HCT116 (cell line): ENCODE data around the gene CMIP. TPM values are rescaled to one million over a fixed set of nuclear protein-coding genes. Genes with fewer than 3 reads are reported as not detected.

Experiments used
- ATAC-seq: fragments of 200-7000 bp; cut with Tn5 transposase; 2 replicates; pipeline ENCODE4 v1.9.1; 2020; ENCODE audit warnings: mild to moderate bottlenecking, moderate library complexity
- BruUV-seq: library from RNA; stranded (reverse); fragments of 400-500 nt; replicated peaks from 2 replicates; lab custom pipeline; 2021; lab: Mats Ljungman, UMichigan
- CTCF ChIA-PET: fragments of 300-600 bp; sonication (Branson Sonifier 250); formaldehyde crosslinking; loops from one replicate; lab custom pipeline; 2021; ENCODE audit warnings: antibody characterized with exemption; lab: Charles Lee
- POLR2A ChIA-PET: fragments of 300-600, 350-600 bp; sonication (Branson Sonifier 250); formaldehyde crosslinking; loops from one replicate; lab custom pipeline; 2021; ENCODE audit warnings: antibody characterized with exemption; lab: Charles Lee
- RAD21 ChIA-PET, 2 experiments: fragments of 300-600 bp; sonication (Branson Sonifier 250); formaldehyde crosslinking; loops; one replicate each; lab custom pipeline; 2023; ENCODE audit warnings: low total read pairs in 2 of 2; ENCODE audit not compliant: uncharacterized antibody in 2 of 2, unreplicated experiment in 2 of 2, low non-redundant PET in 1 of 2; lab: Charles Lee
- DNase-seq: peaks from one replicate; pipeline ENCODE4 v3.0.0-alpha.2; 2010; ENCODE audit warnings: low read depth, low spot score
- H2AFZ ChIP-seq: fragments of 200-600 bp; shearing (Covaris generic), sonication (generic); 2 replicates; pipeline ENCODE4 v1.6.1; 2017; ENCODE audit warnings: low read depth, mixed run types, mixed read lengths, antibody characterized with exemption, low read length; ENCODE audit not compliant: poor library complexity, severe bottlenecking
- H3K27ac ChIP-seq: 2 replicates; pipeline ENCODE4 v1.5.1; 2012; ENCODE audit warnings: low read depth, low read length
- H3K27me3 ChIP-seq: fragments of 200-600 bp; sonication (generic); 2 replicates; pipeline ENCODE4 v1.6.1; 2016; ENCODE audit warnings: mixed run types, low read length, mixed read lengths; ENCODE audit not compliant: insufficient read depth
- H3K36me3 ChIP-seq, 2 experiments: fragments of 200-500 bp in 1 of 2; fragments of 200-600 bp in 1 of 2; sonication (Bioruptor generic) in 1 of 2; sonication (generic) in 1 of 2; 2 replicates each; pipeline versions ENCODE4 v1.5.1 to v1.6.1; 2014 to 2016; ENCODE audit warnings: low read length in 2 of 2, inconsistent platforms in 1 of 2, mixed read lengths in 1 of 2, mixed run types in 1 of 2; ENCODE audit not compliant: insufficient read depth in 2 of 2, control insufficient read depth in 1 of 2
- H3K4me1 ChIP-seq, 2 experiments: fragments of 200-600 bp in 1 of 2; sonication (generic) in 1 of 2; 2 replicates each; pipeline versions ENCODE4 v1.5.1 to v1.6.1; 2012 to 2017; ENCODE audit warnings: low read length in 2 of 2, inconsistent platforms in 1 of 2, mild to moderate bottlenecking in 1 of 2, mixed read lengths in 1 of 2, mixed run types in 1 of 2, moderate library complexity in 1 of 2; ENCODE audit not compliant: insufficient read depth in 2 of 2, control insufficient read depth in 1 of 2
- H3K4me2 ChIP-seq: fragments of 200-600 bp; sonication (generic); 2 replicates; pipeline ENCODE4 v1.6.1; 2017; ENCODE audit warnings: mixed run types, low read length, mixed read lengths
- H3K4me3 ChIP-seq, 2 experiments: fragments of 200-600 bp in 1 of 2; sonication (generic) in 1 of 2; replicated peaks in 1 of 2; 2 replicates each; pipeline ENCODE4 v1.5.1; 2011 to 2016; ENCODE audit warnings: low read length in 2 of 2, control low read depth in 1 of 2, low read depth in 1 of 2, mild to moderate bottlenecking in 1 of 2, mixed read lengths in 1 of 2, mixed run types in 1 of 2
- H3K79me2 ChIP-seq: fragments of 200-600 bp; sonication (generic); 2 replicates; pipeline ENCODE4 v1.6.1; 2017; ENCODE audit warnings: mild to moderate bottlenecking, mixed run types, low read length, moderate library complexity, mixed read lengths; ENCODE audit not compliant: insufficient read depth
- H3K9ac ChIP-seq: fragments of 200-600 bp; sonication (generic); 2 replicates; pipeline ENCODE4 v1.6.1; 2016; ENCODE audit warnings: low read length, mixed read lengths
- H3K9me2 ChIP-seq: fragments of 200-600 bp; sonication (generic), shearing (Covaris generic); 2 replicates; pipeline ENCODE4 v1.6.1; 2017; ENCODE audit warnings: mixed run types, mild to moderate bottlenecking, moderate library complexity; ENCODE audit not compliant: insufficient read depth
- H3K9me3 ChIP-seq, 2 experiments: fragments of 200-500 bp in 1 of 2; fragments of 200-600 bp in 1 of 2; sonication (Bioruptor generic) in 1 of 2; sonication (generic) in 1 of 2; 2 replicates each; pipeline ENCODE4 v1.6.1; 2014 to 2017; ENCODE audit warnings: low read length in 2 of 2, mixed read lengths in 2 of 2, inconsistent platforms in 1 of 2, low read depth in 1 of 2, mild to moderate bottlenecking in 1 of 2, mixed run types in 1 of 2, moderate library complexity in 1 of 2; ENCODE audit not compliant: control insufficient read depth in 1 of 2, insufficient read depth in 1 of 2
- H4K20me1 ChIP-seq: fragments of 200-600 bp; sonication (generic), shearing (Covaris generic); 2 replicates; pipeline ENCODE4 v1.6.1; 2017; ENCODE audit warnings: mixed run types, mild to moderate bottlenecking, moderate library complexity; ENCODE audit not compliant: insufficient read depth
- CBX3 ChIP-seq: IDR thresholded peaks from 2 replicates; pipeline ENCODE4 v1.6.1; 2012; ENCODE audit warnings: low read depth
- EGR1 ChIP-seq: IDR thresholded peaks from 2 replicates; pipeline ENCODE4 v1.6.1; 2012; ENCODE audit warnings: low read depth
- ELF1 ChIP-seq: IDR thresholded peaks from 2 replicates; pipeline ENCODE4 v1.6.1; 2012; ENCODE audit warnings: low read depth, borderline replicate concordance
- EZH2 ChIP-seq: fragments of 200-600 bp; sonication (generic); IDR thresholded peaks from 2 replicates; pipeline ENCODE4 v1.6.1; 2017; ENCODE audit warnings: antibody characterized with exemption, mixed run types
- EZH2phosphoT487 ChIP-seq: fragments of 200-600 bp; IDR thresholded peaks from 2 replicates; pipeline ENCODE4 v1.6.1; 2018; ENCODE audit warnings: antibody characterized with exemption, borderline replicate concordance
- FOSL1 ChIP-seq: IDR thresholded peaks from 2 replicates; pipeline ENCODE4 v1.6.1; 2012; ENCODE audit warnings: low read depth
- JUND ChIP-seq: IDR thresholded peaks from 2 replicates; pipeline ENCODE4 v1.6.1; 2012
- POLR2A ChIP-seq: IDR thresholded peaks from 2 replicates; pipeline ENCODE4 v1.7.0; 2011; ENCODE audit warnings: borderline replicate concordance; ENCODE audit not compliant: insufficient read depth, insufficient read length; ENCODE audit errors: extremely low read depth
- RAD21 ChIP-seq: IDR thresholded peaks from 2 replicates; pipeline ENCODE4 v1.6.1; 2012; ENCODE audit warnings: low read depth, mild to moderate bottlenecking
- SIN3A ChIP-seq: IDR thresholded peaks from 2 replicates; pipeline ENCODE4 v1.6.1; 2012; ENCODE audit warnings: low read depth
- SP1 ChIP-seq: IDR thresholded peaks from 2 replicates; pipeline ENCODE4 v1.6.1; 2012; ENCODE audit warnings: low read depth
- TCF7L2 ChIP-seq: IDR thresholded peaks from 2 replicates; pipeline ENCODE4 v1.7.0; 2011; ENCODE audit warnings: borderline replicate concordance, inconsistent platforms; ENCODE audit not compliant: insufficient read depth, insufficient read length; ENCODE audit errors: extremely low read depth
- YY1 ChIP-seq: IDR thresholded peaks from 2 replicates; pipeline ENCODE4 v1.6.1; 2011; ENCODE audit warnings: low read length, low read depth, moderate library complexity, mild to moderate bottlenecking; ENCODE audit not compliant: insufficient replicate concordance; ENCODE audit errors: extremely low read depth
- ZNF274 ChIP-seq: fragments of 200-500 bp; sonication (Bioruptor generic); IDR thresholded peaks from 2 replicates; pipeline ENCODE4 v1.6.1; 2014; ENCODE audit warnings: mild to moderate bottlenecking, low read depth, low read length, inconsistent platforms
- intact Hi-C: fragments of 100-400 bp; cut with micrococcal nuclease; formaldehyde crosslinking; loops from 2 replicates; pipeline ENCODE4 v1.10.0; 2022
- total RNA-seq: library from RNA; stranded (reverse); gene quantifications from one replicate; pipeline ENCODE4 v1.2.1, GENCODE V29; 2021; ENCODE audit not compliant: unreplicated experiment
- TF ChIP-seq, protein P1 (sequence below): IDR thresholded peaks from 2 replicates; pipeline ENCODE4 v1.6.1; 2012
- TF ChIP-seq, protein P2 (sequence below): IDR thresholded peaks from 2 replicates; pipeline ENCODE4 v1.6.1; 2012; ENCODE audit warnings: low read depth
- TF ChIP-seq, protein P3 (sequence below): IDR thresholded peaks from 2 replicates; pipeline ENCODE4 v1.6.1; 2011; ENCODE audit warnings: mild to moderate bottlenecking, low read length, moderate library complexity; ENCODE audit not compliant: insufficient replicate concordance; ENCODE audit errors: extremely low read depth
- TF ChIP-seq, protein P4 (sequence below): IDR thresholded peaks from 2 replicates; pipeline ENCODE4 v1.6.1; 2012
- TF ChIP-seq, protein P5 (sequence below), 3 experiments: fragments of 200-600 bp in 1 of 3; sonication (generic) in 1 of 3; IDR thresholded peaks in 2 of 3; conservative IDR thresholded peaks in 1 of 3; 2 replicates each; pipeline ENCODE4 v1.5.1; 2012 to 2017; ENCODE audit warnings: low read depth in 2 of 3, low read length in 2 of 3, antibody characterized with exemption in 1 of 3, borderline replicate concordance in 1 of 3, control low read depth in 1 of 3, mild to moderate bottlenecking in 1 of 3, mixed read lengths in 1 of 3, mixed run types in 1 of 3, moderate library complexity in 1 of 3; ENCODE audit not compliant: insufficient read depth in 1 of 3

Gene CMIP
- total RNA-seq, 1 experiment from 2014 or later = 64.6 TPM

DNA sequence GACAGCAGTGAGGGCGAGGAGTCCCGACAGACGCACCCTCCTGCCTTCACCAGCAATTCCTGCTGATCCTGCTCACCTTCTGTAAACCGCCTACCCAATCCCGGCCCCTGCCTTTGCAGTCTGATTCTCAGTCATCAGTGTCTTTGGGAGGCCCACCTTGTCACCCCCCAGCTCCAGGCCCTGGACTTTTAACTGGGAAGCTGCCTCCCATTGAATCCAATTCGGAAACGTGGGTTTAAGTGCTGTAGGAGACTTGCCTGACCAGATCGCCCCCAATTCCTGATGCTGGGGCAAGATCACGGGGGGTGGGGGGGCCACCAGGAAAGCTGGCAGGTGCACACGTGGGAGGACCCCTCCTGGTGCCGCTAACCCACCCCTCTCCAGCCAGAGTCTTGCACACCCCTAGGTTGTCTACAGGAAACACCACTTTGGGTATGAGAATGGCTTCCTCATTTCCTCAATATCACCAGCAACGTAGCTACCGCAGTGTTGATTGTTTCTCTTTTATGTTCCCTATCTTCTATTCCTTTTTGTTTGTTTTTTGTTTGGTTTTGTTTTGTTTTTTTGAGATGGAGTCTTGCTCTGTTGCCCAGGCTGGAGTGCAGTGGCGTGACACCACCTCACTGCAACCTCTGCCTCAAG lies 46.6 kb upstream of the CMIP start:
- CTCF ChIA-PET = no interaction called here
- POLR2A ChIA-PET = interaction anchor here (0.7 kb wide), 1 partner anchor 18 kb away, joined by 5 read pairs; no protein-coding TSS in a partner anchor
- no peak overlapping the region for H3K27ac ChIP-seq
- no peaks in the 10 kb centered on the region for H3K9me3 ChIP-seq
- H3K27me3 ChIP-seq = no peaks in the 10 kb centered on the region
- TF ChIP-seq, protein P1, sequence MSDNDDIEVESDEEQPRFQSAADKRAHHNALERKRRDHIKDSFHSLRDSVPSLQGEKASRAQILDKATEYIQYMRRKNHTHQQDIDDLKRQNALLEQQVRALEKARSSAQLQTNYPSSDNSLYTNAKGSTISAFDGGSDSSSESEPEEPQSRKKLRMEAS = no peak
- TF ChIP-seq, protein P2, sequence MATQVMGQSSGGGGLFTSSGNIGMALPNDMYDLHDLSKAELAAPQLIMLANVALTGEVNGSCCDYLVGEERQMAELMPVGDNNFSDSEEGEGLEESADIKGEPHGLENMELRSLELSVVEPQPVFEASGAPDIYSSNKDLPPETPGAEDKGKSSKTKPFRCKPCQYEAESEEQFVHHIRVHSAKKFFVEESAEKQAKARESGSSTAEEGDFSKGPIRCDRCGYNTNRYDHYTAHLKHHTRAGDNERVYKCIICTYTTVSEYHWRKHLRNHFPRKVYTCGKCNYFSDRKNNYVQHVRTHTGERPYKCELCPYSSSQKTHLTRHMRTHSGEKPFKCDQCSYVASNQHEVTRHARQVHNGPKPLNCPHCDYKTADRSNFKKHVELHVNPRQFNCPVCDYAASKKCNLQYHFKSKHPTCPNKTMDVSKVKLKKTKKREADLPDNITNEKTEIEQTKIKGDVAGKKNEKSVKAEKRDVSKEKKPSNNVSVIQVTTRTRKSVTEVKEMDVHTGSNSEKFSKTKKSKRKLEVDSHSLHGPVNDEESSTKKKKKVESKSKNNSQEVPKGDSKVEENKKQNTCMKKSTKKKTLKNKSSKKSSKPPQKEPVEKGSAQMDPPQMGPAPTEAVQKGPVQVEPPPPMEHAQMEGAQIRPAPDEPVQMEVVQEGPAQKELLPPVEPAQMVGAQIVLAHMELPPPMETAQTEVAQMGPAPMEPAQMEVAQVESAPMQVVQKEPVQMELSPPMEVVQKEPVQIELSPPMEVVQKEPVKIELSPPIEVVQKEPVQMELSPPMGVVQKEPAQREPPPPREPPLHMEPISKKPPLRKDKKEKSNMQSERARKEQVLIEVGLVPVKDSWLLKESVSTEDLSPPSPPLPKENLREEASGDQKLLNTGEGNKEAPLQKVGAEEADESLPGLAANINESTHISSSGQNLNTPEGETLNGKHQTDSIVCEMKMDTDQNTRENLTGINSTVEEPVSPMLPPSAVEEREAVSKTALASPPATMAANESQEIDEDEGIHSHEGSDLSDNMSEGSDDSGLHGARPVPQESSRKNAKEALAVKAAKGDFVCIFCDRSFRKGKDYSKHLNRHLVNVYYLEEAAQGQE = no peak
- no peak for TF ChIP-seq POLR2A
- no peak for TF ChIP-seq RAD21
- no peak for TF ChIP-seq EGR1
- TF ChIP-seq ZNF274 = no peak
- no peak for TF ChIP-seq SIN3A
- TF ChIP-seq YY1 = no peak
- TF ChIP-seq TCF7L2 = no peak
- TF ChIP-seq EZH2 = no peak
- TF ChIP-seq, protein P3, sequence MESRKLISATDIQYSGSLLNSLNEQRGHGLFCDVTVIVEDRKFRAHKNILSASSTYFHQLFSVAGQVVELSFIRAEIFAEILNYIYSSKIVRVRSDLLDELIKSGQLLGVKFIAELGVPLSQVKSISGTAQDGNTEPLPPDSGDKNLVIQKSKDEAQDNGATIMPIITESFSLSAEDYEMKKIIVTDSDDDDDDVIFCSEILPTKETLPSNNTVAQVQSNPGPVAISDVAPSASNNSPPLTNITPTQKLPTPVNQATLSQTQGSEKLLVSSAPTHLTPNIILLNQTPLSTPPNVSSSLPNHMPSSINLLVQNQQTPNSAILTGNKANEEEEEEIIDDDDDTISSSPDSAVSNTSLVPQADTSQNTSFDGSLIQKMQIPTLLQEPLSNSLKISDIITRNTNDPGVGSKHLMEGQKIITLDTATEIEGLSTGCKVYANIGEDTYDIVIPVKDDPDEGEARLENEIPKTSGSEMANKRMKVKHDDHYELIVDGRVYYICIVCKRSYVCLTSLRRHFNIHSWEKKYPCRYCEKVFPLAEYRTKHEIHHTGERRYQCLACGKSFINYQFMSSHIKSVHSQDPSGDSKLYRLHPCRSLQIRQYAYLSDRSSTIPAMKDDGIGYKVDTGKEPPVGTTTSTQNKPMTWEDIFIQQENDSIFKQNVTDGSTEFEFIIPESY = no peak
- TF ChIP-seq ELF1 = no peak
- TF ChIP-seq JUND = no peak
- no peak for TF ChIP-seq EZH2phosphoT487
- TF ChIP-seq, protein P4, sequence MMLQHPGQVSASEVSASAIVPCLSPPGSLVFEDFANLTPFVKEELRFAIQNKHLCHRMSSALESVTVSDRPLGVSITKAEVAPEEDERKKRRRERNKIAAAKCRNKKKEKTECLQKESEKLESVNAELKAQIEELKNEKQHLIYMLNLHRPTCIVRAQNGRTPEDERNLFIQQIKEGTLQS = no peak
- TF ChIP-seq FOSL1 = no peak
- TF ChIP-seq SP1 = no peak
- TF ChIP-seq CBX3 = no peak
- TF ChIP-seq, protein P5, sequence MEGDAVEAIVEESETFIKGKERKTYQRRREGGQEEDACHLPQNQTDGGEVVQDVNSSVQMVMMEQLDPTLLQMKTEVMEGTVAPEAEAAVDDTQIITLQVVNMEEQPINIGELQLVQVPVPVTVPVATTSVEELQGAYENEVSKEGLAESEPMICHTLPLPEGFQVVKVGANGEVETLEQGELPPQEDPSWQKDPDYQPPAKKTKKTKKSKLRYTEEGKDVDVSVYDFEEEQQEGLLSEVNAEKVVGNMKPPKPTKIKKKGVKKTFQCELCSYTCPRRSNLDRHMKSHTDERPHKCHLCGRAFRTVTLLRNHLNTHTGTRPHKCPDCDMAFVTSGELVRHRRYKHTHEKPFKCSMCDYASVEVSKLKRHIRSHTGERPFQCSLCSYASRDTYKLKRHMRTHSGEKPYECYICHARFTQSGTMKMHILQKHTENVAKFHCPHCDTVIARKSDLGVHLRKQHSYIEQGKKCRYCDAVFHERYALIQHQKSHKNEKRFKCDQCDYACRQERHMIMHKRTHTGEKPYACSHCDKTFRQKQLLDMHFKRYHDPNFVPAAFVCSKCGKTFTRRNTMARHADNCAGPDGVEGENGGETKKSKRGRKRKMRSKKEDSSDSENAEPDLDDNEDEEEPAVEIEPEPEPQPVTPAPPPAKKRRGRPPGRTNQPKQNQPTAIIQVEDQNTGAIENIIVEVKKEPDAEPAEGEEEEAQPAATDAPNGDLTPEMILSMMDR (IDR thresholded peaks at IDR 0.05 in 2 of 3, conservative IDR thresholded peaks at IDR 0.05 in 1 of 3; ENCODE audit: borderline replicate concordance in 1 of 3, insufficient read depth in 1 of 3, low read depth in 2 of 3, low read length in 2 of 3) = no peak
- no peaks in the 10 kb centered on the region for H3K36me3 ChIP-seq
- H3K9me2 ChIP-seq = no peaks in the 10 kb centered on the region
- H2AFZ ChIP-seq = no peak overlapping the region
- H3K4me3 ChIP-seq = no peak overlapping the region
- no peak for DNase-seq
- RAD21 ChIA-PET = no interaction called here
- no TSS peak for BruUV-seq
- peaks cover 17 to 24% of the 10 kb centered on the region in 2 experiments for H3K4me1 ChIP-seq
- ATAC-seq = no peak
- no peak overlapping the region for H3K9ac ChIP-seq
- no peak overlapping the region for H3K4me2 ChIP-seq
- no peaks in the 10 kb centered on the region for H3K79me2 ChIP-seq
- intact Hi-C loops = no loop called here
- H4K20me1 ChIP-seq = no peaks in the 10 kb centered on the region
